BLaER1 treated with 17β-estradiol and CSF1 and Interleukin-3, amounts not matched to agents 10 nM and 100 nM (cell line): Measurements from ENCODE around the gene ARL5A.

Experiments
- H3K27ac ChIP-seq, 11 experiments: shearing (Covaris generic); formaldehyde crosslinking; 2 replicates each; pipeline ENCODE4 v1.8.1; 2022
- H3K27me3 ChIP-seq, 11 experiments: shearing (Covaris generic); formaldehyde crosslinking; 2 replicates each; pipeline ENCODE4 v1.8.1; 2022
- H3K36me3 ChIP-seq, 11 experiments: shearing (Covaris generic); formaldehyde crosslinking; 2 replicates each; pipeline ENCODE4 v1.8.1; 2022
- H3K4me1 ChIP-seq, 10 experiments: shearing (Covaris generic); formaldehyde crosslinking; 2 replicates each; pipeline ENCODE4 v1.8.1; 2022
- H3K4me2 ChIP-seq, 11 experiments: shearing (Covaris generic); formaldehyde crosslinking; 2 replicates each; pipeline ENCODE4 v1.8.1; 2022
- H3K4me3 ChIP-seq, 10 experiments: shearing (Covaris generic); formaldehyde crosslinking; 2 replicates each; pipeline ENCODE4 v1.8.1; 2022
- H3K9ac ChIP-seq, 11 experiments: shearing (Covaris generic); formaldehyde crosslinking; 2 replicates each; pipeline ENCODE4 v1.8.1; 2022
- H3K9me3 ChIP-seq, 11 experiments: shearing (Covaris generic); formaldehyde crosslinking; replicated peaks in 1 of 11; 2 replicates each; pipeline ENCODE4 v1.8.1; 2022
- H4K20me1 ChIP-seq, 11 experiments: shearing (Covaris generic); formaldehyde crosslinking; 2 replicates each; pipeline ENCODE4 v1.8.1; 2022
- Cebpa-rat ChIP-seq, 11 experiments: shearing (Covaris generic); IDR thresholded peaks; 2 replicates each; pipeline ENCODE4 v1.8.1; 2022

The ARL5A gene

GRCh38 chr2:151770995-151771394, 57.2 kb downstream of the ARL5A start:
- H3K9ac ChIP-seq: peak overlapping the region in 9 of 11 experiments; percentile 10 to 48 (median 42); a peak in 10 of 22 replicates
- no peaks in the 10 kb centered on the region for H3K27me3 ChIP-seq
- H3K4me1 ChIP-seq: peaks cover 53 to 79% (median 68%) of the 10 kb centered on the region in 10 experiments
- H3K36me3 ChIP-seq: peaks cover 0 to 11% (median 3%) of the 10 kb centered on the region in 11 experiments; a peak in 8 of 22 replicates
- peak overlapping the region; percentile 66 to 88 (median 80) for H3K4me2 ChIP-seq
- H3K27ac ChIP-seq: peak overlapping the region; percentile 62 to 79 (median 69)
- no peak for TF ChIP-seq Cebpa-rat (IDR thresholded peaks at IDR 0.05)
- H3K4me3 ChIP-seq: no peak overlapping the region
- peaks cover 0 to 9% (median 5%) of the 10 kb centered on the region in 11 experiments; a peak in 7 of 22 replicates for H3K9me3 ChIP-seq
- H4K20me1 ChIP-seq: peaks cover 0 to 3% (median 0%) of the 10 kb centered on the region in 11 experiments; a peak in 1 of 22 replicates

DNA sequence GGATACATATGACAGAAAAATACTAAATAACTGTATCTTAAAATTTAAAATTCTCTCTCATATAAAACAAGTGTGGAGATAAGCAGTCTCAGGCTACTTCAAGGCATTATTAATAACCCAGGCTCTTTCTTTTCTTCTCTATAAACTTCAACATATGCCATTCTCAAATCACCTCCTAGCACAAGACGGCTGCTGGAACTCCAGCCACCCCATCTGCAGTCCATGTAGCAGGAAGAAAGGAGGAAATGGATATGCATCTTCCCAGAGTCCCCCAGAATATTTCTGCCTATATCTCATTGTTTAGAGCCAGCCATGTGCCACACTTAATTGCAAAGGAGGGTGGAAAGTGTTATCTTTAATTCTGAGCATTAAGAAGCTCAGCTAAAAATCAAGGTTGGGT, 58.6 kb downstream of the ARL5A start:
- Histone ChIP-seq H3K9me3 (peaks cover 0 to 9% (median 5%) of the 10 kb centered on the region in 11 experiments; a peak in 7 of 22 replicates), H3K27ac (no peak overlapping the region; a peak in 1 of 22 replicates), H3K9ac (no peak overlapping the region), H3K4me2 (no peak overlapping the region; a peak in 1 of 22 replicates), H4K20me1 (peaks cover 0 to 3% (median 0%) of the 10 kb centered on the region in 11 experiments; a peak in 1 of 22 replicates), H3K27me3 (no peaks in the 10 kb centered on the region), H3K4me3 (no peak overlapping the region), H3K4me1 (peaks cover 50 to 80% (median 62%) of the 10 kb centered on the region in 10 experiments), H3K36me3 (0 out of 22 replicates have a peak, but pooled peaks cover 0 to 6% (median 0%) of the 10 kb centered on the region in 11 experiments)
- TF ChIP-seq Cebpa-rat (IDR thresholded peaks at IDR 0.05): no peak

DNA sequence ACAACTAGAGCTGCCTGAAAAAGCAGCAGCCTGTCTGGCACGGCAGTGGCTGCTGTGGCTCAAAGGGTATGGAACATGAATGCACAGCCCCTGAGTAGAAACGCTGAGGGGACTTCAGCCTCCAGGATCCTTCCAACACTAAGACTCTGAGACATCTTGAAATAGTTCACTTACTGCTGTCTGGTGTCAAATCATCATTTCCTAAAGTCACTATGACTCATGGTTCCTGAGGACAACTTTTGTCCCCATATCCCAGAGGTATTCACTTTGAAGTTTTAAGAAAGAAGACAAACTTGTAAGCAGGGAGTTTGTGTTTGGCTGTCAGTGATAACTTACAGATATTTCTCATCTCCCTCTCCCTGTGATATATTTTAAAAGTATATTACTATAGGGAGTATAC, 60.7 kb downstream of the ARL5A start:
- H3K4me2 ChIP-seq: peak overlapping the region; percentile 64 to 83 (median 69)

DNA sequence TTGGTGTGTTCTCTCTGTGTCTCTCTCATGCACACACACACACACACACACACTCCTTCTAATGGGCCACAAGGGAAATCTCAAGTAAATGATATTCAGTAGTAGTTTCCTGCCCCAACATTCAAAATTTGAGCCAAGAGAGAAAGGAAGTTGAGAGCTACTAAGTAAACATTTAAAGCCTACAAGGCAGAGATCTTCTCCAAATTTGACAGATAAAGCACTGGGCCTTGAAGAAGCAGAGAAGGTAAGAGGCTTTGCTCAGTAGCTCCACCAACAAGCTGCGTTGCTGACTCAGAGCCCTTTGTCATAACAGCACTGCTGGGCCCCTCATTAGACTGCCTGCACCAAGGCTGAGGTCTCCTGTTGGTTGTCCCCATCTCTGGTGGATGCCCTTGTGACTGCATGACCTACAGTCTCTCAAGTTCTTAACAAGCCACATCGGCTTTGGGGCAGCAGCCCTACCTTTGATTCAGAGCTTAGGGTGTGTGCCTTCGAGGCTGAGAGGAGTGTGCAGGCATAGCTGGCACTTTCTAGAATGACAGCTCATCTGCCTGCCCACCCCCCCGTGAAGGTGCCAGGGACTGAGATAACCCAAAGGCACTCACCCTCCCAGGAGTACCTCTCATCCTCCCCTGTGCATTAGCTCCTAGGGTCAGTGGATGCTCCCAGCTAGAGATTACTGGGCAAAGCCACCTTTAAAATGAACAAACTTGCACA, 61.6 kb downstream of the ARL5A start:
- Histone ChIP-seq H3K4me3 (no peak overlapping the region), H3K36me3 (peaks cover 0 to 6% (median 0%) of the 10 kb centered on the region in 11 experiments; a peak in 1 of 22 replicates), H3K4me2 (peak overlapping the region; percentile 64 to 83 (median 69)), H3K27ac (peak overlapping the region in 7 of 11 experiments; percentile 12 to 50 (median 31); a peak in 12 of 22 replicates), H3K9me3 (peaks cover 0 to 9% (median 5%) of the 10 kb centered on the region in 11 experiments; a peak in 7 of 22 replicates), H3K27me3 (no peaks in the 10 kb centered on the region), H4K20me1 (no peaks in the 10 kb centered on the region; a peak in 1 of 22 replicates), H3K4me1 (peaks cover 38 to 76% (median 60%) of the 10 kb centered on the region in 10 experiments), H3K9ac (peak overlapping the region in 4 of 11 experiments; percentile 6 to 22 (median 20); a peak in 4 of 22 replicates)
- TF ChIP-seq Cebpa-rat (IDR thresholded peaks at IDR 0.05): no peak

More for the DNA sequence above, 60.7 kb downstream of the ARL5A start:
- Histone ChIP-seq H3K9ac (peak overlapping the region in 5 of 11 experiments; percentile 1 to 22 (median 20); a peak in 3 of 22 replicates), H3K36me3 (0 out of 22 replicates have a peak, but pooled peaks cover 0 to 6% (median 0%) of the 10 kb centered on the region in 11 experiments), H3K4me3 (no peak overlapping the region), H3K9me3 (peaks cover 0 to 9% (median 5%) of the 10 kb centered on the region in 11 experiments; a peak in 7 of 22 replicates), H3K27ac (peak overlapping the region in 7 of 11 experiments; percentile 12 to 50 (median 31); a peak in 10 of 22 replicates), H3K4me1 (peaks cover 47 to 85% (median 69%) of the 10 kb centered on the region in 10 experiments), H4K20me1 (peaks cover 0 to 3% (median 0%) of the 10 kb centered on the region in 11 experiments; a peak in 1 of 22 replicates), H3K27me3 (no peaks in the 10 kb centered on the region)
- no peak for TF ChIP-seq Cebpa-rat (IDR thresholded peaks at IDR 0.05)

- Histone ChIP-seq H3K4me2 (peak overlapping the region; percentile 64 to 83 (median 69)), H3K27ac (peak overlapping the region in 8 of 11 experiments; percentile 3 to 50 (median 22); a peak in 12 of 22 replicates), H3K36me3 (peaks cover 0 to 6% (median 0%) of the 10 kb centered on the region in 11 experiments; a peak in 1 of 22 replicates), H3K9ac (peak overlapping the region in 1 of 11 experiments; percentile 22; a peak in 1 of 22 replicates), H3K4me1 (peaks cover 31 to 69% (median 53%) of the 10 kb centered on the region in 10 experiments), H3K9me3 (peaks cover 0 to 9% (median 5%) of the 10 kb centered on the region in 11 experiments; a peak in 7 of 22 replicates), H3K27me3 (no peaks in the 10 kb centered on the region), H3K4me3 (no peak overlapping the region), H4K20me1 (no peaks in the 10 kb centered on the region)
- TF ChIP-seq Cebpa-rat (IDR thresholded peaks at IDR 0.05): no peak
Measured at GRCh38 chr2:151765760-151766410, 62.3 kb downstream of the ARL5A start.

DNA sequence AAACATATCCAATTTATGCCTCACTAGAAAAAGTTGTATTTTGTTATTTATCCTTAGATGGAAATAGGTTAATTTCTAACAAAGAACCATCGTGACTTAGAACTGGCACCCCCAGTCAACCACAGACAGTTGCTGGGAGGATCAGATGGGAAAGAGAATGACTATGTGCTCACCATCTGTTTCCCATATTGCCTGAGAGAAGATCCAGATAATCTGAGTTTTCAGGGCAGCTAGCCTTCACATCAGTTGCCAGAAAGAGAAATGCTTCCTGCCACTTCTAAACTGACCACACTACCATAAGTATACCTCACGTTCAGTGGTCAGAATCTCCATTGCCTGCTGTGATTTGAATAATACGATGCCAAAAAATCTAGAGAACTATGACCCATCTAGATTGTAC, 65.5 kb downstream of the ARL5A start:
- Histone ChIP-seq H4K20me1 (no peaks in the 10 kb centered on the region), H3K9me3 (no peaks in the 10 kb centered on the region), H3K27me3 (no peaks in the 10 kb centered on the region), H3K4me3 (no peak overlapping the region), H3K4me1 (peaks cover 20 to 51% (median 40%) of the 10 kb centered on the region in 10 experiments), H3K36me3 (peaks cover 0 to 4% (median 0%) of the 10 kb centered on the region in 11 experiments; a peak in 1 of 22 replicates), H3K27ac (no peak overlapping the region), H3K4me2 (peak overlapping the region in 2 of 11 experiments; percentile 69 to 79; a peak in 4 of 22 replicates), H3K9ac (no peak overlapping the region)
- no peak for TF ChIP-seq Cebpa-rat (IDR thresholded peaks at IDR 0.05)

- no peaks in the 10 kb centered on the region for H4K20me1 ChIP-seq
- no peak overlapping the region for H3K9ac ChIP-seq
- no peak overlapping the region for H3K4me3 ChIP-seq
- TF ChIP-seq Cebpa-rat (IDR thresholded peaks at IDR 0.05): no peak
- peaks cover 0 to 4% (median 0%) of the 10 kb centered on the region in 11 experiments; a peak in 1 of 22 replicates for H3K36me3 ChIP-seq
- no peak overlapping the region for H3K27ac ChIP-seq
- H3K4me1 ChIP-seq: peaks cover 10 to 44% (median 30%) of the 10 kb centered on the region in 10 experiments
- H3K9me3 ChIP-seq: no peaks in the 10 kb centered on the region
- H3K27me3 ChIP-seq: no peaks in the 10 kb centered on the region
- H3K4me2 ChIP-seq: no peak overlapping the region
Measured at GRCh38 chr2:151761687-151762086, 66.5 kb downstream of the ARL5A start.

GRCh38 chr2:151761193-151761592, 67.0 kb downstream of the ARL5A start:
- H3K9me3 ChIP-seq: no peaks in the 10 kb centered on the region
- no peak for TF ChIP-seq Cebpa-rat (IDR thresholded peaks at IDR 0.05)
- no peaks in the 10 kb centered on the region for H4K20me1 ChIP-seq
- no peak overlapping the region for H3K9ac ChIP-seq
- no peaks in the 10 kb centered on the region for H3K27me3 ChIP-seq
- no peak overlapping the region for H3K4me3 ChIP-seq
- H3K4me1 ChIP-seq: peaks cover 5 to 40% (median 25%) of the 10 kb centered on the region in 10 experiments
- H3K36me3 ChIP-seq: peaks cover 0 to 4% (median 0%) of the 10 kb centered on the region in 11 experiments; a peak in 1 of 22 replicates
- H3K27ac ChIP-seq: no peak overlapping the region
- no peak overlapping the region for H3K4me2 ChIP-seq
